ENCODE data around the gene WNK4. TPM values are rescaled to one million over a fixed set of nuclear protein-coding genes. Genes with fewer than 3 reads are reported as not detected.

WNK4 gene
- total and polyA plus RNA-seq, 4 donors = 0.09 to 0.77 (median 0.45) TPM

DNA sequence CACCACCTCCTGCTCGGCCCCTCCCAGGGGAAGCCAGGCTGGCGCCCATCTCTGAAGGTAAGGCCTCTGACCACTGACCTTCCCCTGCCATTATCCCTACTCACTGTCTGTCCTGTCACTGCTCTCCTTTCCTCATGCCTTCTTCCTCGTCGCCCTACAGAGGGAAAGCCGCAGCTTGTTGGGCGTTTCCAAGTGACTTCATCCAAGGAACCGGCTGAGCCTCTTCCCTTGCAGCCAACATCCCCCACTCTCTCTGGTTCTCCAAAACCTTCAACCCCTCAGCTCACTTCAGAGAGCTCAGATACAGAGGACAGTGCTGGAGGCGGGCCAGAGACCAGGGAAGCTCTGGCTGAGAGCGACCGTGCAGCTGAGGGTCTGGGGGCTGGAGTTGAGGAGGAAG is 15.1 kb downstream of the WNK4 start:
- Histone ChIP-seq H3K36me3 (ENCODE audit: control insufficient read depth in 4 of 4, insufficient read depth in 4 of 4, low read length in 4 of 4) (peaks cover 0 to 6% (median 4%) of the 10 kb centered on the region in 4 donors), H3K4me3 (no peak overlapping the region), H3K9ac (ENCODE audit: insufficient read depth in 1 of 2, low read length in 2 of 2) (no peak overlapping the region), H3K27me3 (ENCODE audit: control insufficient read depth in 3 of 3, insufficient read depth in 3 of 3, low read length in 2 of 3) (no peaks in the 10 kb centered on the region), H3K9me3 (ENCODE audit: control insufficient read depth in 4 of 4, insufficient read depth in 3 of 4, low read length in 3 of 4) (no peaks in the 10 kb centered on the region), H3K27ac (ENCODE audit: low read depth in 1 of 2, low read length in 1 of 2) (no peak overlapping the region), H3K4me1 (ENCODE audit: control insufficient read depth in 5 of 5, insufficient read depth in 5 of 5, low read length in 5 of 5) (peaks cover 5 to 14% (median 8%) of the 10 kb centered on the region in 5 donors)
- DNase-seq = no peak
- 83 to 90% methylated on average over 10 of the region's 10 CpGs for WGBS, 2 donors
- no peak for ATAC-seq (ENCODE audit: insufficient read depth, low FRiP score)
- TF ChIP-seq, protein P1, sequence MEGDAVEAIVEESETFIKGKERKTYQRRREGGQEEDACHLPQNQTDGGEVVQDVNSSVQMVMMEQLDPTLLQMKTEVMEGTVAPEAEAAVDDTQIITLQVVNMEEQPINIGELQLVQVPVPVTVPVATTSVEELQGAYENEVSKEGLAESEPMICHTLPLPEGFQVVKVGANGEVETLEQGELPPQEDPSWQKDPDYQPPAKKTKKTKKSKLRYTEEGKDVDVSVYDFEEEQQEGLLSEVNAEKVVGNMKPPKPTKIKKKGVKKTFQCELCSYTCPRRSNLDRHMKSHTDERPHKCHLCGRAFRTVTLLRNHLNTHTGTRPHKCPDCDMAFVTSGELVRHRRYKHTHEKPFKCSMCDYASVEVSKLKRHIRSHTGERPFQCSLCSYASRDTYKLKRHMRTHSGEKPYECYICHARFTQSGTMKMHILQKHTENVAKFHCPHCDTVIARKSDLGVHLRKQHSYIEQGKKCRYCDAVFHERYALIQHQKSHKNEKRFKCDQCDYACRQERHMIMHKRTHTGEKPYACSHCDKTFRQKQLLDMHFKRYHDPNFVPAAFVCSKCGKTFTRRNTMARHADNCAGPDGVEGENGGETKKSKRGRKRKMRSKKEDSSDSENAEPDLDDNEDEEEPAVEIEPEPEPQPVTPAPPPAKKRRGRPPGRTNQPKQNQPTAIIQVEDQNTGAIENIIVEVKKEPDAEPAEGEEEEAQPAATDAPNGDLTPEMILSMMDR (IDR thresholded peaks at IDR 0.05; ENCODE audit: control extremely low read depth, extremely low read depth) = no peak

DNA sequence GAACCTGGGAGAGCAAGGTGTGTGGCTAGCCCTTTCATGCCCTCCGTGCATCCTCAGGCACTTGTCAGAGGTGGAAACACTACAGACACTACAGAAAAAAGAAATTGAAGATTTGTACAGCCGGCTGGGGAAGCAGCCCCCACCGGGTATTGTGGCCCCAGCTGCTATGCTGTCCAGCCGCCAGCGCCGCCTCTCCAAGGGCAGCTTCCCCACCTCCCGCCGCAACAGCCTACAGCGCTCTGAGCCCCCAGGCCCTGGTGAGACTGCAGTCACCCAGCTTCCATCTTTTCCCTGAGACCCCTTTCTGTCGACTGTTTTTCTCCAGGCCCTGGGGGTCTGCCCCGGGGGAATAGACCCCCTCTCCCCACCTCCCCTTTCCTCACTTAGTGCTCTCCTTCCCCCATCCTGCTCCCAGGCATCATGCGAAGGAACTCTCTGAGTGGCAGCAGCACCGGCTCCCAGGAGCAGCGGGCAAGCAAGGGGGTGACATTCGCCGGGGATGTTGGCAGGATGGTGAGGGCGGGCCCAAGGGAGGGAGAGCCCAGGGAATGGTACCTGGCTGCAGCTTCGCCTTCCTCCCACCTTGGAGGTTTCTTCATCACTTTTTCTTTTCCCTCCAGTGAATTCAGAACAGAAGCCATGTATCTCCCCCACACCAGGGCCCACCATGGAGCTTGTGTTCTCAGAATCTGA is 15.8 kb downstream of the WNK4 start:
- H3K36me3 ChIP-seq (ENCODE audit: control insufficient read depth in 4 of 4, insufficient read depth in 4 of 4, low read length in 4 of 4) = peaks cover 0 to 6% (median 4%) of the 10 kb centered on the region in 4 donors
- ATAC-seq (ENCODE audit: insufficient read depth, low FRiP score) (no peak), DNase-seq (no peak)
- peaks cover 5 to 14% (median 8%) of the 10 kb centered on the region in 5 donors for H3K4me1 ChIP-seq (ENCODE audit: control insufficient read depth in 5 of 5, insufficient read depth in 5 of 5, low read length in 5 of 5)
- H3K9ac ChIP-seq (ENCODE audit: insufficient read depth in 1 of 2, low read length in 2 of 2) = no peak overlapping the region
- no peaks in the 10 kb centered on the region for H3K9me3 ChIP-seq (ENCODE audit: control insufficient read depth in 4 of 4, insufficient read depth in 3 of 4, low read length in 3 of 4)
- WGBS, 2 donors = 91 to 95% methylated on average over 18 of the region's 18 CpGs
- H3K27ac ChIP-seq (ENCODE audit: low read depth in 1 of 2, low read length in 1 of 2) = no peak overlapping the region
- no peaks in the 10 kb centered on the region for H3K27me3 ChIP-seq (ENCODE audit: control insufficient read depth in 3 of 3, insufficient read depth in 3 of 3, low read length in 2 of 3)
- no peak overlapping the region for H3K4me3 ChIP-seq
- TF ChIP-seq, protein P1 (IDR thresholded peaks at IDR 0.05; ENCODE audit: control extremely low read depth, extremely low read depth) = no peak

DNA sequence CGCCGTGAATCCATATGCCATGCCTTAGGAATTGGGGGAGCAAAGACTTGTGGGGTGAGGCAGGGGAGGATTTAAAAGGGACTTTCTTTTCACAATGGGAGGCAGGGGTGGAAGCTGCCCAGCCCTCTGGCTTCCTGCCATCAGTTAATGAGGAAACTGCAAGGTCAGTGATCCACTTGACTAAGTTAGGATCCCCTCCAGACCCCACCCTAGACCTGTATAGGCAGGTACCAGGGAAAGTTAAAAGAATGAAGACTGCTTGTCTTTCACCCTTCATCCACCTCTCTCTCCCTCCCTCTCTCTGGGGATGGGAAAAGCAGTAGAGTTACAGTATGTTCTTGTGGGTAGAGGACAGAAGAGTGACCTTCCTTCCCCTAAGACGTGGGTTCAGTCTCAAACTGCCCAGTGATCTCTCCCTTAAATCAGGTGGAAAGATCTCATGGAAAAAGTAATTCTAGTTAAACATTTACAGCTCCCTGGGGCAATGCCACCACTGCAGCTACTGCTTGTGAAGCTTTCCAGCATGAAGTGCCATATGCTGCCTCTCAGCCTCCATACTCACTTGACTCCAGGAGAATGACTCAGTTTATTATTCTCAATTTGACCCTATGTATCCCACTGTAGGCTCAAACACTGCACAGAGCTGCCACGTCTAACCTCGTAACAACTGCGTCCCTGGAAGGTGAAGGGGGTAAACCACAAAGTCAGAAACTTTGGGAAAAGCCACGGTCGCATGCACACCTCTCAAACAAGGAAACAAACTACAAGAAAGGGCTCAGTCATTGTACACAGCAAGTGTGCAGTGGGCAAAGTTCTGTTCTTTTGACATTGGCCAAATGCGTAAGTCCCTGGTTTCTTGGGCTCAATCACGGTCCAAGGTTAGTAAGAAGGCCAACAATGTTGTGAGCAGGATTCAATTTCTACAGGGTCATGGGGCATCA is 16.9 kb downstream of the WNK4 start:
- TF ChIP-seq, protein P1 (IDR thresholded peaks at IDR 0.05; ENCODE audit: control extremely low read depth, extremely low read depth) = no peak
- no peak for ATAC-seq (ENCODE audit: insufficient read depth, low FRiP score)
- peaks cover 0 to 6% (median 4%) of the 10 kb centered on the region in 4 donors for H3K36me3 ChIP-seq (ENCODE audit: control insufficient read depth in 4 of 4, insufficient read depth in 4 of 4, low read length in 4 of 4)
- no peak for DNase-seq
- no peaks in the 10 kb centered on the region for H3K27me3 ChIP-seq (ENCODE audit: control insufficient read depth in 3 of 3, insufficient read depth in 3 of 3, low read length in 2 of 3)
- H3K4me3 ChIP-seq = peak overlapping the region; percentile 46
- peak overlapping the region in 1 of 2 donors; percentile 56 for H3K27ac ChIP-seq (ENCODE audit: low read depth in 1 of 2, low read length in 1 of 2)
- peak overlapping the region; percentile 91 to 93 for H3K9ac ChIP-seq (ENCODE audit: insufficient read depth in 1 of 2, low read length in 2 of 2)
- H3K4me1 ChIP-seq (ENCODE audit: control insufficient read depth in 5 of 5, insufficient read depth in 5 of 5, low read length in 5 of 5) = peaks cover 5 to 14% (median 8%) of the 10 kb centered on the region in 5 donors
- WGBS, 2 donors = 71 to 83% methylated on average over 10 of the region's 10 CpGs
- H3K9me3 ChIP-seq (ENCODE audit: control insufficient read depth in 4 of 4, insufficient read depth in 3 of 4, low read length in 3 of 4) = no peaks in the 10 kb centered on the region
